ENCODE results near the gene TIMM44.

DNA sequence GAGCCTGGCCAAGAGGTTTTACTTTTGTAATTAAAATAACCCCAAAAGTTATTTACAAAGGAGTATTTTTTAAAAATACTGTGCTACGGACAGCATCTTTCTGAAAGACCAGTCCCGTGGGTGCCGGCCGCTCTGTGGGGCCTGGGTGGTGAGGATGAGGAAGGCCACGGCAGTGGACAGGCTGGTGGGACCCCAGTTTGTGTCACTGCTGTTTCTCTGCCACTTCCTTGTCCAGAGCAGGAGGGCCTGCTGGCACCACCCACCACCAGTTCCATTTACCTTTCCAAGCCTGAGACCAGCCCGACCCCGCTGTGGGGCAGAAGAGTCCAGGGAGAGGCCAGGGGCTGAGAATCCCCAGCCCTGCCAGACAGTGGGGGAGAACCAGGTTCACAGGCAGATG is 38.2 kb upstream of the TIMM44 start:
- TF ChIP-seq, protein P1, sequence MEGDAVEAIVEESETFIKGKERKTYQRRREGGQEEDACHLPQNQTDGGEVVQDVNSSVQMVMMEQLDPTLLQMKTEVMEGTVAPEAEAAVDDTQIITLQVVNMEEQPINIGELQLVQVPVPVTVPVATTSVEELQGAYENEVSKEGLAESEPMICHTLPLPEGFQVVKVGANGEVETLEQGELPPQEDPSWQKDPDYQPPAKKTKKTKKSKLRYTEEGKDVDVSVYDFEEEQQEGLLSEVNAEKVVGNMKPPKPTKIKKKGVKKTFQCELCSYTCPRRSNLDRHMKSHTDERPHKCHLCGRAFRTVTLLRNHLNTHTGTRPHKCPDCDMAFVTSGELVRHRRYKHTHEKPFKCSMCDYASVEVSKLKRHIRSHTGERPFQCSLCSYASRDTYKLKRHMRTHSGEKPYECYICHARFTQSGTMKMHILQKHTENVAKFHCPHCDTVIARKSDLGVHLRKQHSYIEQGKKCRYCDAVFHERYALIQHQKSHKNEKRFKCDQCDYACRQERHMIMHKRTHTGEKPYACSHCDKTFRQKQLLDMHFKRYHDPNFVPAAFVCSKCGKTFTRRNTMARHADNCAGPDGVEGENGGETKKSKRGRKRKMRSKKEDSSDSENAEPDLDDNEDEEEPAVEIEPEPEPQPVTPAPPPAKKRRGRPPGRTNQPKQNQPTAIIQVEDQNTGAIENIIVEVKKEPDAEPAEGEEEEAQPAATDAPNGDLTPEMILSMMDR (IDR thresholded peaks at IDR 0.05), result no peak
- TF ChIP-seq EZH2 (IDR thresholded peaks at IDR 0.05) (no peak), EZH2phosphoT487 (IDR thresholded peaks at IDR 0.05) (no peak)
